NAMALWA (cell line): ENCODE measurements around the gene CREBRF.
A peak's percentile ranks its signal among the peaks of the same experiment; 100 is the strongest.
"Not testable (repeated sequence)": the region's sequence is repeated elsewhere in the genome, so short reads cannot be mapped to it uniquely, and the experiment has no call there.

ENCODE experiments used
- DNase-seq: peaks from one replicate; pipeline ENCODE4 v3.0.0-alpha.2; 2015; ENCODE audit warnings: low spot score

The CREBRF gene

GRCh38 chr5:173055983-173056782 lies at the start of gene CREBRF:
Gene CREBRF (plus strand): TSS chr5:173056352. CDS start chr5:173080776, 24,424 bp downstream.
- DNase-seq = peak; percentile 98

GRCh38 chr5:173010021-173010420 lies 46.1 kb upstream of the CREBRF start:
- DNase-seq = no peak

- no peak for DNase-seq
Observed at GRCh38 chr5:173010547-173011464, 45.3 kb upstream of the CREBRF start.

- no peak for DNase-seq
Observed at GRCh38 chr5:173011566-173011965, 44.6 kb upstream of the CREBRF start.

- no peak for DNase-seq
Observed at GRCh38 chr5:173012882-173013281, 43.3 kb upstream of the CREBRF start.

- DNase-seq = no peak
Observed at GRCh38 chr5:173014671-173015070, 41.5 kb upstream of the CREBRF start.

GRCh38 chr5:173015192-173015591 lies 41.0 kb upstream of the CREBRF start:
- no peak for DNase-seq

- DNase-seq = no peak
Observed at GRCh38 chr5:173015598-173016455, 40.3 kb upstream of the CREBRF start.

- DNase-seq = no peak
Observed at GRCh38 chr5:173016598-173017046, 39.5 kb upstream of the CREBRF start.

GRCh38 chr5:173017087-173017486 lies 39.1 kb upstream of the CREBRF start:
- DNase-seq = not testable (repeated sequence)

GRCh38 chr5:173018358-173018757 lies 37.8 kb upstream of the CREBRF start:
- no peak for DNase-seq

- no peak for DNase-seq
Observed at GRCh38 chr5:173020154-173020581, 36.0 kb upstream of the CREBRF start.

- no peak for DNase-seq
Observed at GRCh38 chr5:173020643-173021042, 35.5 kb upstream of the CREBRF start.

GRCh38 chr5:173025651-173026050 lies 30.5 kb upstream of the CREBRF start:
- no peak for DNase-seq

GRCh38 chr5:173027905-173028304 lies 28.2 kb upstream of the CREBRF start:
- DNase-seq = no peak

- no peak for DNase-seq
Observed at GRCh38 chr5:173028811-173029327, 27.3 kb upstream of the CREBRF start.

- peak; percentile 26 for DNase-seq
Observed at GRCh38 chr5:173029499-173029921, 26.6 kb upstream of the CREBRF start.

- DNase-seq = not testable (repeated sequence)
Observed at GRCh38 chr5:173032096-173032495, 24.1 kb upstream of the CREBRF start.

GRCh38 chr5:173032730-173033129 lies 23.4 kb upstream of the CREBRF start:
- no peak for DNase-seq

GRCh38 chr5:173033923-173034322 lies 22.2 kb upstream of the CREBRF start:
- DNase-seq = no peak

- DNase-seq = no peak
Observed at GRCh38 chr5:173035904-173036707, 20.0 kb upstream of the CREBRF start.
